Keratinocyte (primary cell): ENCODE measurements around the gene OLIG1. TPM values are rescaled to one million over a fixed set of nuclear protein-coding genes. Genes with fewer than 3 reads are reported as not detected.

ENCODE experiments used
- DNase-seq: peaks from one replicate; pipeline ENCODE4 v3.0.0-alpha.2; 2011; ENCODE audit warnings: low read depth, missing footprints, low spot score
- FAIRE-seq: peaks from 2 replicates; lab custom pipeline; 2011; peaks lifted over from hg19 to GRCh38; lab: Jason Lieb, UNC
- H2AFZ ChIP-seq: 2 replicates; pipeline ENCODE4 v1.6.0; 2012; ENCODE audit warnings: low read length, control low read depth, inconsistent platforms; ENCODE audit not compliant: control insufficient read depth
- H3K27ac ChIP-seq: 2 replicates; pipeline ENCODE4 v1.5.1; 2011; ENCODE audit warnings: low read length; ENCODE audit not compliant: control insufficient read depth, insufficient read depth
- H3K27me3 ChIP-seq: 3 replicates; pipeline ENCODE4 v1.6.0; 2011; ENCODE audit warnings: low read length; ENCODE audit not compliant: control insufficient read depth, insufficient read depth; ENCODE audit errors: extremely low read depth
- H3K36me3 ChIP-seq, 2 experiments: 2 replicates in 1 of 2; 3 replicates in 1 of 2; pipeline ENCODE4 v1.5.1; 2011; ENCODE audit warnings: low read length in 2 of 2, mild to moderate bottlenecking in 1 of 2; ENCODE audit not compliant: control insufficient read depth in 2 of 2, insufficient read depth in 2 of 2; ENCODE audit errors: extremely low read depth in 1 of 2
- H3K4me1 ChIP-seq: 3 replicates; pipeline ENCODE4 v1.5.1; 2011; ENCODE audit warnings: low read length; ENCODE audit not compliant: control insufficient read depth, insufficient read depth; ENCODE audit errors: extremely low read depth
- H3K4me2 ChIP-seq: 3 replicates; pipeline ENCODE4 v1.6.0; 2011; ENCODE audit warnings: low read depth, low read length; ENCODE audit not compliant: control insufficient read depth, insufficient read depth; ENCODE audit errors: extremely low read depth
- H3K4me3 ChIP-seq, 3 experiments: fragments of 200-600 bp in 1 of 3; sonication (generic) in 1 of 3; 2 replicates in 2 of 3; 3 replicates in 1 of 3; pipeline ENCODE4 v1.5.1; 2011 to 2016; ENCODE audit warnings: low read length in 3 of 3, mild to moderate bottlenecking in 3 of 3, control low read depth in 2 of 3, inconsistent platforms in 1 of 3, low read depth in 1 of 3, mixed read lengths in 1 of 3, mixed run types in 1 of 3, moderate library complexity in 1 of 3; ENCODE audit not compliant: control insufficient read depth in 2 of 3, insufficient read depth in 2 of 3; ENCODE audit errors: extremely low read depth in 1 of 3
- H3K79me2 ChIP-seq: 2 replicates; pipeline ENCODE4 v1.6.0; 2012; ENCODE audit warnings: low read length; ENCODE audit not compliant: control insufficient read depth, insufficient read depth
- H3K9ac ChIP-seq: 3 replicates; pipeline ENCODE4 v1.6.0; 2011; ENCODE audit warnings: low read length; ENCODE audit not compliant: control insufficient read depth, insufficient read depth; ENCODE audit errors: extremely low read depth
- H3K9me1 ChIP-seq: 3 replicates; pipeline ENCODE4 v1.6.0; 2011; ENCODE audit warnings: low read length; ENCODE audit not compliant: control insufficient read depth, insufficient read depth; ENCODE audit errors: extremely low read depth
- H3K9me3 ChIP-seq: 2 replicates; pipeline ENCODE4 v1.5.1; 2012; ENCODE audit warnings: low read depth, low read length; ENCODE audit not compliant: control insufficient read depth
- H4K20me1 ChIP-seq: 3 replicates; pipeline ENCODE4 v1.6.0; 2011; ENCODE audit warnings: low read length; ENCODE audit not compliant: control insufficient read depth, insufficient read depth; ENCODE audit errors: extremely low read depth
- CTCF ChIP-seq, 3 experiments: IDR thresholded peaks in 1 of 3; conservative IDR thresholded peaks in 1 of 3; optimal IDR thresholded peaks in 1 of 3; 2 replicates in 2 of 3; 3 replicates in 1 of 3; pipeline versions ENCODE3 to v1.5.1; 2011; ENCODE audit warnings: low read length in 3 of 3, mild to moderate bottlenecking in 3 of 3, moderate library complexity in 2 of 3, control low read depth in 1 of 3, inconsistent platforms in 1 of 3; ENCODE audit not compliant: insufficient read depth in 2 of 3; ENCODE audit errors: extremely low read depth in 1 of 3
- EZH2 ChIP-seq: IDR thresholded peaks from one replicate; pipeline ENCODE4 v1.6.1; 2012; ENCODE audit warnings: inconsistent platforms, mild to moderate bottlenecking, low read length, moderate library complexity
- dilution Hi-C: fragments of 300-500 bp; cut with MboI; formaldehyde crosslinking; loops from one replicate; pipeline ENCODE4 v1.7.0; 2020; ENCODE audit warnings: low sequenced_read_pairs; ENCODE audit not compliant: extremely low pct_ligation_motif_present
- polyA plus RNA-seq, 5 experiments: library from polyadenylated mRNA; depleted of rRNA in 3 of 5; stranded (reverse) in 3 of 5; stranded (forward) in 1 of 5; unstranded in 1 of 5; fragments of >200 nt; gene quantifications; 1 replicate in 1 of 5; 2 replicates in 3 of 5; 3 replicates in 1 of 5; pipeline versions ENCODE4 v1.2.1 to v1.2.3, GENCODE V29; 2011 to 2012; ENCODE audit warnings: missing spikeins in 2 of 5, low read depth in 1 of 5, low replicate concordance in 1 of 5

OLIG1 gene
- polyA plus RNA-seq, 1 donor (not counting 4 experiments of a cell fraction or from before 2014, with no cell fraction given), result not detected

GRCh38 chr21:33021150-33021549 is 48.8 kb upstream of the OLIG1 start:
- no peak for FAIRE-seq
- Histone ChIP-seq H3K9me3 (no peaks in the 10 kb centered on the region), H3K4me2 (no peak overlapping the region), H3K79me2 (no peaks in the 10 kb centered on the region), H3K9me1 (no peaks in the 10 kb centered on the region), H4K20me1 (peaks cover 4% of the 10 kb centered on the region), H2AFZ (no peak overlapping the region), H3K9ac (no peak overlapping the region), H3K27ac (no peak overlapping the region), H3K4me1 (no peaks in the 10 kb centered on the region), H3K4me3 (no peak overlapping the region), H3K27me3 (peaks cover 87% of the 10 kb centered on the region), H3K36me3 (no peaks in the 10 kb centered on the region)
- TF ChIP-seq EZH2 (no peak), CTCF (optimal IDR thresholded peaks at IDR 0.05 in 1 of 3, IDR thresholded peaks at IDR 0.05 in 1 of 3, conservative IDR thresholded peaks at IDR 0.05 in 1 of 3; ENCODE audit: extremely low read depth in 1 of 3, insufficient read depth in 2 of 3, low read length in 3 of 3) (no peak)
- dilution Hi-C loops, result no loop called here
- no peak for DNase-seq

- no peaks in the 10 kb centered on the region for H3K9me3 ChIP-seq
- no peak for DNase-seq
- H3K27me3 ChIP-seq, result peaks cover 92% of the 10 kb centered on the region
- H3K4me3 ChIP-seq, result no peak overlapping the region
- no peaks in the 10 kb centered on the region for H3K79me2 ChIP-seq
- H3K36me3 ChIP-seq, result no peaks in the 10 kb centered on the region
- H3K4me2 ChIP-seq, result no peak overlapping the region
- H2AFZ ChIP-seq, result no peak overlapping the region
- H4K20me1 ChIP-seq, result peaks cover 4% of the 10 kb centered on the region
- H3K9ac ChIP-seq, result no peak overlapping the region
- dilution Hi-C loops, result no loop called here
- H3K4me1 ChIP-seq, result no peaks in the 10 kb centered on the region
- TF ChIP-seq EZH2 (no peak), CTCF (optimal IDR thresholded peaks at IDR 0.05 in 1 of 3, IDR thresholded peaks at IDR 0.05 in 1 of 3, conservative IDR thresholded peaks at IDR 0.05 in 1 of 3; ENCODE audit: extremely low read depth in 1 of 3, insufficient read depth in 2 of 3, low read length in 3 of 3) (no peak)
- H3K27ac ChIP-seq, result no peak overlapping the region
- FAIRE-seq, result no peak
- H3K9me1 ChIP-seq, result no peaks in the 10 kb centered on the region
Measured at GRCh38 chr21:33021667-33022066, 48.3 kb upstream of the OLIG1 start.
